Measurements from ENCODE around the gene XPNPEP1.
A peak's percentile ranks its signal among the peaks of the same experiment; 100 is the strongest.
"Not testable (repeated sequence)": the region's sequence is repeated elsewhere in the genome, so short reads cannot be mapped to it uniquely, and the experiment has no call there.

Gene XPNPEP1

DNA sequence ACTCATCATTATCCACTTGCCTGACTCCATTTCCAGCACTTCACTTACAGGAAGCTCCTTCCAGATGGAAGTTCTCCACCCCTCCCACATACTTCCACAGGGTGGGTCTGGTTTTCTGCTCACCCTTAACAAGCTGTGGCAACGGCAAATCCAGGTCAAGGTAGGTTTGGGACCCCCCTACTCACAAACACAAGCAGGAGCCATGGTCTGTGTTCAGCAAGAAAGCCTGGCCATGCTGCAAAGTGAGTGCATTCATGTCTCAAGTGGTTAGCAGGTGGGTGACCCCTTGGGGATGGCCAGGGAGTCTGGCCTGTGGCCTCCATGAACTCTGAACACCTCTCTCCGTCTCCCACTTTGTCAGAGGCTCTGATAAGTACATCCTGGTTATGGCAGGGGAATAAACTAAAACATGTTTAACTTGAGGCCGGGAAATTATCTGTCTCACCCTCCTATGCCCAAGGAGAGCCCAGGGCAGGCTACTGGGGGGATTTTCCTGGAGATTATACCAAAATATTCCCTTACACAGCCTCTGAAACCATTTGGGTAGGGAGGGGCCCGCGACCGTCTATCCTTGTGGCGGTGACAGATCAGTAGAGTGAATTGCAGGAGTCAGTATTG, 844 bp downstream of the XPNPEP1 start:
- DNase-seq = no peak

DNA sequence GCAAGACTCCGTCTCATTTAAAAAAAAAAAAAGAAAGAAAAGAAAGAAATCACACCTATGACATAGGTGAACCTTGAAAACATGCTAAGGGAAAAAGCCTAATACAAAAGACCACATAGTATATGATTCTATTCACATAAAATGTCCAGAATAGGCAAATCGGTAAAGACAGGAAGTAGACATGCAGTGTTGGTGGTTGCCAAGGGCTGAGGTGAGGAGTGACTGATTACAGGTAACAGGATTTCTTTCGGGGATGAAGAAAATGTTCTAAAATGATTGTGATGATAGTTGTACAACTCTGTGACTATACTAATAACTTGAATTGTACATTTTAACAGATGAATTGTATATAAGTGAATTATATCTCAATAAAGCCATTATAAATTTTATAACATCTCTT, 3.3 kb downstream of the XPNPEP1 start:
- no peak for DNase-seq

DNA sequence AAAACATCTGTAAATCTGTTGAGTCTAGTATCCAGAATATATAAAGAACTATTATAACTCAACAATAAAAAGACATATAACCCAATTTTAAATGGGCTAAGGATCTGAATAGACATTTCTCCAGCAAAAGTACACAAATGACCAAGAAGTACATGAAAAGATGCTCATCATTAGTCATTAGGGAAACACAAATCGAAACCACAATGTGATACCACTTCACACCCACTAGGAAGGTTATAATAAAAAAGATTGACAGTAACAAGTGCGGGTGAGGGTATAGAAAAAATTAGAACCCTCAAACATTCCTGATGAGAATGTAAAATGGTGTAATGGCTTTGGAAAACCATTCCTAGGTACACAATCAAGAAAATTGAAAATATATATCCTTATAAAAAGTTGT, 4.1 kb downstream of the XPNPEP1 start:
- DNase-seq = no peak

DNA sequence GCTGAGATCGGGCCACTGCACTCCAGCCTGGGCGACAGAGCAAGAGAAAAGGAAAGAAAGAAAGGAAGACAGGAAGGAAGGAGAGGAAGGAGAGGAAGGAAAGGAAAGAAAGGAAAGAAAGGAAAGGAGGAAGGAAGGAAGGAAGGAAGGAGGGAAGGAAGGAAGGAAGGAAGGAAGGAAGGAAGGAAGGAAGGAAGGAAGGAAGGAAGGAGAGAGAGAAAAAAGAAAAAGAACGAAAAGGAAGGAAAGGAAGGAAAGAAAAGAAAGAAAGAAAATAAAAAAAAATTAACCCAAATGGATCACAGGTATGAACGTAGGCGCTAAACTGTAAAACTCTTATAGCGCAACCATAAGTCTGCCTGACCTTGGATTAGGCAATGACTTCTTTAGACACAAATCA, 4.6 kb downstream of the XPNPEP1 start:
- not testable (repeated sequence) for DNase-seq

DNA sequence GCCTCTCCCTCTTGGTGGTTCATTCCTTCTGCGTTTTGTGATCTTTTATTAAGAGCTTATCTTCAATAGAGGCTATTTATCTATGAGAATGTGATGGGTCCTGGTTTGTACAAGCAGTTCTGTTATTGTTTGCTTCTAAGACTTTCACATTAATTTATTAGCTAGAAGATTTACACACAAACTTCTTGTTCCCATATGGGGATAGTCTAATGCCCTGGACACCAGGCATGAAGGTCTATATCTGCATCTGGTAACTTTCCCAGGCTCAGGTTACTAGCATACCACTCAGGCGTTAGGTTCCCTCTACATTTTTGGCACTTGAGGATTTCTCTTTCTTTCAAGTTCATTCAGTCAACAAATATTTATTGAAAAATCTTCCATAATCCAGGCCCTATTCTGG, 7.7 kb downstream of the XPNPEP1 start:
- no peak for DNase-seq

DNA sequence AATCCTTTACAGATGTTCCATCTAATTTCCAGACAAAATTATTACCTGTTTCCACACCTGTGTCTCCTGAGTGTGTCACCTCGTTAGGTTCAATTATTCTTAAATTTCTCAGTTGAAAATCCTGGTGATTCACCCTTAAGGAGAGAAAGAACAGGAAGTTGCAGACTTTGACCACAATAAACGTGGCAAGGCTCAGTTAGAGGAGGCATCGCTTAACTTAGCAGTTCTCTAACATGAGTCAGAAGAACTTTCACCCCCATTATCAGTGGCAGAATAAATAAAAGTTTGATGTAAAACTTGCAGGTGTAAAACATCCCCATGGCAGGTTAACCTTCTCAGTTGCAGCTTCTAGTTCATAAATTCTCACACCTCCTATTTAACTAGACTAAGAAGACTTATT, 8.3 kb downstream of the XPNPEP1 start:
- no peak for DNase-seq

DNA sequence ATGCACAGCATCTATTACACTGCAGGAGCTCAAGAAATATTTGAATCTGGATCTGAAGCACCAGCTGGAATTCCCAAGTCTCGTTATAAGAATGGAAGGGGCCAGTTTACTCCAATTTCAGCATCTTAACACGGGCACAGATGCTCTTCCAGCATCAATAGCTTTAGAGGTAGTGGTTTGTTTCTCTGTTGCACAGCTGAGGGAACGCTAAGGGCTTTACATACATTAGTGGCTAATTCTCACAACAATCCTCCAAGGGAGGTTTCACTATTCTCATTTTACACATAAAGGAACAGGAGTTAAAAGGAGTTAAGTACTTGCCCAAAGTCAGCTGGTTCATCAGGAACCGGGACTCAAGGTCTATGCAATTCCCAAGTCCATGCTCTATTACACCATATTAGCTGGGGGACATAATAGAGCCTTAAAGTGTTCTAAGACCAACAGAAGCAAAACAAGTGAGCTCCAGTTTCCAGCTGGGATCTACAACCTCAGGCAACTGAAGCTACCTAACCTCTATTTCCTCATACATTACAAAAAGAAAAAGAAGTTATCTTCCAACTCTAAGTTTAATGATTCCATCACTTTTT, 9.9 kb downstream of the XPNPEP1 start:
- no peak for DNase-seq

DNA sequence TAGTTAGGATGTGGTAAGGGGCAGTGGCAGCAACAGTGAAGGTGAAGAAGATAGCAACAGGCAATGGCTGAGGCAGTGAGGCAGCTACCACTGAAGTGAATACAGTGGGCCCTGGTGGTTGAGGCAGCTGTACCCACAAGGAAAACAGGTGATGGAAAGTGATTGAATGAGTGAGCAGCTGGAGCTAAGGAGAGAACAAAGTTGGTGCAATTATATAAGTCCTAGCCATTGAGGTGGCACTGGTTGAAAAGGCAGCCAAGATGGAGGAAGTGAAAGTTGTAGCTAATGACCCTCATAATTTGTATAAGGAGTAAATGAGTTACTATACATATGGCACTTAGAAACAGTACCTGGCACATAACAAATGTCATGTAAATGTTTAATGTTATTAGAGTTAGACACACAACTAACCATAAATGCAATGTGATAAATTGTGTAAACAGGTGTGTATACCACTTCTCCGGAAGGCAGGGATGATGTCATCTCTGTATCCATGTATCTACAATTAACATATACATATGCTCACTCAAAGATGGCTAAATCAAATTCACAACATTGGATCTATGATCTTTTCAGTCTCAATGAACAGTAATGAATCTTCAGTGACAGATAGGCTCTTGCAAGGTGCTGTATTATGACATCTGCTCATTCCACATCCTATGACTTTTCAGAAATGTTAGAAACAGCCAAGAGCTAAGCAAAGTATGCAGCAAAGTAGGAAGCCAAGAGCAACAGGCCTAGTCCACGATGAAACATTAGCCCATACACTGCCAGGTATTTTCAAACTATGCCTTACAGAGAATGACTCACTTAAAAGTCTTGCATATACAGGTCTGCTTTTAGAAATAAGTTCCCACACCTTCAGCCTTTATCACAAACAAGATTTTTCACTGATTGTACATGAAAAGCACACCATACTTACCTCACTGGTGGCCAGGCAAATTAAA, 10.7 kb downstream of the XPNPEP1 start:
- DNase-seq = no peak

DNA sequence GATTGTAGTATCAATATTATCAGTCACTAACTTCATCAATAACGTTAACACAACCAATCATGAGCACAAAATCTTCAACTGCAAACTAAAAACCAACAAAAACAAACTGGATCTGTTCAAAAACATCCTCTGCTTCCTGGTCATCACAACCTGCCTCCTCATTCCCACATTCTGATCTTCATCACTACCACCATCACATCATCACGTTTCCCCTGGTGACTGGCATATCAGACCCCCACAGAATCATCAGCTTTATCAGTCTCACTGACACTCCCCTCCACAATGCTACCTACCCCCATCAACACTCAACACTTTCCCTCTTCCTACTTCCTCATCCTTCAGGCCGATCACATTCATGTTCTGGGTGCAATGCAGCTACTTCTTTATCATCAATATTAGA, 11.4 kb downstream of the XPNPEP1 start:
- no peak for DNase-seq

DNA sequence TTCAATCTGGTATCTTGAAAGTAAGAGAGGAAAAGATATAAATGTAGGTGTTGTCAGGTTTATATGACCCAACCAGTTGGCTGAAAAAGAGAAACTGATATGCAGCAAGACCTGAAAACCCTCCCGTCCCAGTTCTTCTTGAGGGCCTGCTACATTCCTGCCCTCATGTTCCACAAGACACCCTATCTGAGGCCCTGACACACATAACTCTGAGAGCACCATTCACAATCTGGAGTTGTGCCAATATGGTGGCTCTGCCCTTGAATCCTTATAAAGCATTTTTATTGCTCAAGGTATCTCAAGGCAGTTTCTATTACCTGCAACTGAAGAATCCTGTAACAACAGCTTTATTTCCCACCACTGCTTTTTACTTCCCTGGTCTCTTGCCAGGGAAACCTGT, 17.0 kb downstream of the XPNPEP1 start:
- no peak for DNase-seq

DNA sequence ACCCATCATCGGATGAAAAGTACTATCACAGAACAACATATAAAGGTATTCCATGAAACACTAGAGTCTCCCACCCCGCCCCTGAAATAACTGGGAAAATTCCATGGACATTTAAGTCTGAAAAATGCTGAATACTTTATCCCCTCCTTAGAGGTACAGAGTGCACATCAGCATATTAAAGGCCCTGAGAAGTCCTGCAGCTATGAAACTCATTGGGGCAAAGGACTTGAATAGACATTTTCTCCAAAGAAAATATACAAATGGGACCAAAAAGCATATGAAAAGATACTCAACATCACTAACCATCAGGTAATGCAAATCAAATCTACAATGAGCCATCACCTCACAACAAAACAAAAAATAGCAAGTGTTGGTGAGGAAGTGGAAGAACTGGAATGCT, 18.9 kb downstream of the XPNPEP1 start:
- no peak for DNase-seq

DNA sequence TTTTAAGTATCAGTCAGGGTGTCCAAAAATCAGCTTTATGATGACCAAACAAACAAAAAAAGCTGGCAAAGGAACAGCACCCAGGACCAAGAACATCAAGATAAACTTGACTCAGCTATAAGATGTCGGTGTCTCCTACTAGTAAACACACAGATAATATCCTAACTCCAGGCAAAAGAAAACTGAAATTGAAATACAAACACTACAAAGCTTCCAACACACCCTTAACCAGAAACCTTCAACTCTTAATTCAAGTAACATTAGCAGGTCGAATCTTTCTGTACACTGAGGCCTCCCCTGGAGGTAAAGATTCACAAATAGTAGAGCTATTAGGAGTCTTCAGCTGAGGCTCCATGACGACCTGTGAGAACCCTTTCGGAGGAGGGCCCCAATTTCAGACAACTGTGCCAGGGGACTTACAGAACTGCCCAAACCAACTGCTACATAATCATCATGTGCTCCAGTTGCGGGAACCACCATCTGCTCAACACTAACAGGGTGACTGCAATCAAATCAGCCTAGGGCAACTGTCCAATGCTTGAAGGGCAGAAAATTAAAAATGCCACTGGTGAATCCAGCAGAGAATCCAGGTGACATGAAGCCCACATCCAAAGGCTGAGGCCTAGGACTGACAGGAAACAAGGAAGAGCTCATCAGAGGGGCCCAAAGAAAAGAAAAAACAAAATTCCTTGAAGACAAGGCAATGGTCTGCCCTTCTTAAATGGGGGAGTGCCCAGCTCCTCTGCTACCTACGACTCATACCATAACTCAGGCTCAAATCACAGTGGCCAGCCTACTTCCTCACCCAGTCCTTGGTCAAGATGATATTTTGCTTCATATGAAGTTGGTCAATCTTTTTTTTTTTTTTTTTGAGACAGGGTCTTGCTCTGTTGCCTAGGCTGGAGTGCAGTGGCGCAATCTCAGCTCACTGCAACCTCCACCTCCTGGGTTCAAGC, 20.0 kb downstream of the XPNPEP1 start:
- no peak for DNase-seq

DNA sequence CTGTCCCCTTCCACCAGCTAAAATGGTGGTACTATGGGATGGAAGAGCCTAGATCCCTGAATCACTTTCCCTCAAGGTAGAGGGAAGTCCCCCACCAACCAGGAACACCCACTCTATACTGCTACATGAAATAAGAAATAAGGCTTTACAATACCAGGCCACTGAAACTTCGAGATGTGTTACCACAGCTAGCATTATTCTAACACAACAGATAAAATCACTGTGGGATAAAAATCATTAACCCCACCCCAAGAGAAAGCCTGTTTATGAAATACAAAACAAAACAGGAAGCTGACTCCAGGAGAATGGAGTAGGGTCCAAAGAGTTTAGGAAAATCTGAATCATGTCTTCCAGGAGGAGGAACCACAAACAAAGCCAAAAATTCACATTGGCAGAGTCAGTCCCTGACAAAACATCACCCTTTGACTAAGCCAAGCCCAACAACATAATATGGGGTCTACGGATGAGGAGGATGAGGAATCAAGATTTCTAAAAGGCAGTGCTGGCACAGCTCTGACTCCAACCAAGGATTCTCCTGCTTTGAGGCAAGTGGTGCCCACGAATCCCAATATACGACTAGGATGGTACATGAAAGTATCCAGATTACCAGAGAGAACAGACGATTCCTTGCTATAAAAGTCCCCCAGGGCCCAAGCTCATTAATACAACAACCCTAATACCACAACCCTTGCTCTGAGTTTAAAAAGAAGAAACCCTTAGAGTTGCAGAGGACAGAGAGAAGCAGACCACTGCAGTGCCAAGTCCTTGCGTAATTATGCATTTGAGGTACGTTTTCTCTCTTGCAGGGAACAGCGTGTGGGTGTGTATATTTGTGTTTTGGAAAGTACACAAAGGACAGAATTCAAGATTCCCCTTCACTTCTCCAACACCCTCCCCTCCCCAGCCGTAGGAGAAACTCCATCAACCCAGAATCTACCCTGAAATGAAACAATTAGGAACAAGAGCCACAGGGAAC, 23.7 kb downstream of the XPNPEP1 start:
- DNase-seq = no peak

DNA sequence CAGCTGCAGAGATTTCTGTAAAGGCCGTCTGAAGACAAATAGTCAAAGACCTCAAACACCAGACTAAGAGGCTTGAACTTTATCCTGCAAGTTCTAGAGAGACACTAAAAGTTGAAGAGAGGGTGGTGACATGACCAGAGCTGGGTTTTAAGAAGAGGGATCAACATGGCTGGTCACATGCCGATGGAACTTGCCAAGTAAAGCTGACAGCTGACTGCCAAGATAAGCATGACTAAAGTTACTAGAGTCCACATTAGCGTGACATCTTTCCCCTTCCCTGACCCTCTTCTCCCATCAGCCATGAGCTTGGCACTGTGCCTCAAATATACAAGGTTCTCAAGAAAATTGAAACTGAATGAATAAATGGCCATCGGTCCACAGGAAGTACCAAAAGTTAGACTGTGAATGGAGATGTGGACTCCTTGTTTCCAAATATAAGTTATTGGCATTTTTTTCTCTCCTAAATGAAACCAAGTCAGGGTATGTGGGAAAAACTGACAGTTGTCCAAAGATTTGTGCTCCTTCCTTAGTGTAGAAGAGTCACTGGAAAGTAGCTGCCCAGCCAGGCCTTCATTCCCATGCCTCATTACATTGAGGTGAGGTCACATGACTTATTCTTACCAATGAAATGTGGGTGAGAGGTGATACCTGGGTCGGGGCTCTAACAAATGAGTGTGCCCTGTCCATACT, 24.5 kb downstream of the XPNPEP1 start:
- DNase-seq = no peak

DNA sequence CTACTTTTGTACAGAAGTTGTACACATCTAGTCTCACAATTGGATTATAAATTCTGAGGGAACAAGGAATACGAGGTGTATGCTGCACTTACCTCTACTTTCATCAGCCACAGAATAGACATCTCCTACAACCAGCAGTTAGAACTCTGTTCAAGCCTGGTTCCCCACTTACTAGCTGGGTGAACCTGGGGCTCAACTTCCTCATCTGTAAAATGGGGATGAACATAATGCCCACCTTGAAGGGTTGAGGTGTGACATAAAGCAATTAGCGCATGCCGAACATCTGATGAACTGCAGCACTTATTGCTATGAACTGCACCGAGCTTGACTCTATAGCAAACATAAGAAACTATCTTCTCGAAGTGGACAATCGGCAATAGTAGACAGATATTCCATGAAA, 25.3 kb downstream of the XPNPEP1 start:
- DNase-seq = no peak

DNA sequence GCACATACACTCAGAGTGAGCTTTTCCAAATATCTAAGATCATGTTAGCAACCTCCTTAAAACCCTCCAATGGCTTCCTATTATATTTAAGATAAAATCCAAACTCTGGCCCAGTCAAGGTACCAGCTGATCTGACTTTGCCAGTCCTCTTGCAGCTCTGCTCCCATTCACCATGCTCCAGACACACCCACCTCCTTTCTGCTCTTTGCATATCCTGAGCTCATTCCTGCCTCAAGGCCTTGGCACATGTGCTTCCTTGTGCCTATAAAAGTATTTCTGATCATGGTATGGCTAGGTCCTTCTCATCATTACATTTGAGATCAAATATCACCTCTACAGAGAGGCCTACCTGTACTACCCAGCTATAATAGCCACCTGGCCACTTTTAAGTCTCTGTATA, 27.5 kb downstream of the XPNPEP1 start:
- DNase-seq = no peak

DNA sequence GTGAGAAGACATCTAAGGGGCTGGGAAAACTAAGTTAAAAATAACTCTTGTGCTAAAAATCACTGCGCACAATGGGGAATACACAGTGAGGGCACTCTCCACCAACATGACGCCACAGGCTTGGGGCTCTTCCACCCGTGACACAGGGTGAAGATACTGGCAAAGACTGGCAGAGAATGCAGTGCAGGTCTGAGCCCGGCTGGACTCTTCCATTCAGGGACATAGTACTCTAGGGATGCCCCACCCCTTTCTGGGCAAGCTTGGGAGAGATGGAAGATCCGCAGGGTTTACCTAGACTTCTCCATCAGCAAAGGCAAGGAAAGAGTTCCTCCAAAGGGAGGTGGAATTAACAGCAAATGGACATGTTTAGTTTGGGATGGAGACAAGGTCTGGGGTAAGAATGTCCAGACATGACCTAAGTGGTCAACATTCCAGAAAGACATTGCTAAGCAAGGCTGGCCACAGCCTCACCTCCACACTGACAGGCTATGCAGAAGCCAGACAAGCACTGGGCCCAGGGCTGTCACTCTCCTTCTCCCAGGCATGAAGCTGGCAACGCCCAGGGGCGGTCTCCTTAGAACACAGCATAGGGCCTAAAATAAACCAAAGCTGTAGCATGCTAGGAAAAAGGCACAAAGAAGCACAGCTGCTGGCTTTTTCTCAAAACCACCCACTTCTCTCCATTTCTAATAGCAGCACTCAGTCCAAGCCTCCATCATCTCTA, 28.1 kb downstream of the XPNPEP1 start:
- peak; percentile 90 for DNase-seq

DNA sequence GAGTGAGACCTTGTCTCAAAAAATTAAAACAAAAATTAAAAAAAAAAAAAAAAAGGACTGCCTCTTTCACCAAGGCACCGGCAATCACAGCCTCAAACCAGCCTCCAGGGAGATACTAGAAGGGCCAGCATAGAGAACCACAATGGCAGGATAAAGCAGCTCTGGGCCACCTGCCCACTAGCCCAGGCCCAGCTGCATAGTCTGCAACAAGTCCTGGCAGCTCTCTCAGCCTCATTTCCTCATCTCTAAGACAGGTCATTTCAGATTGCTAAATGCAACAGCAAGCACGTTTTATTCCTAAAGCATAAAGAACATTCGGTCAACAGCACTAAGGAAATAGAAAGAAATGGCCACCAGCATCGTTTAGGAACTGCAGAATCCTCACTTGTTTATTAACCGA, 28.8 kb downstream of the XPNPEP1 start:
- no peak for DNase-seq

DNA sequence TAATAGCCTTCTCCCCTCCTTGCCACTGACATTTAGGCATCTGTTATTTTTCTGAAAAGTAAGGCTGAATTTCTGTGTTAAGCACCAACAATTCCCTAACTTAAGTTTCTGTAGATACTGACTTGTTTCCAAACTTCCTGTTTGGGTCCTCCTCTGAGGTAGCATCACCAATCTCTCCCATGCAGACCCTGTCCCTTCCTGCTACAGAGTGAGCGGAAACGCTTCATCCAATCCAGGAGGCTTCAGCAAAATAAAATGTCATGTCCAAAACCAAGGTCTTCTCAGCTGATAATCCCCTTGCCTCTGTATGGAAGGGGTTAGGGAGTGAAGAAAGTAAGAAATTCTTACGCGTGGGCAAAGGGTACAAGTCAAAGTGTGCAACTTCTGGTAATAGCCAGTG, 29.9 kb downstream of the XPNPEP1 start:
- no peak for DNase-seq

DNA sequence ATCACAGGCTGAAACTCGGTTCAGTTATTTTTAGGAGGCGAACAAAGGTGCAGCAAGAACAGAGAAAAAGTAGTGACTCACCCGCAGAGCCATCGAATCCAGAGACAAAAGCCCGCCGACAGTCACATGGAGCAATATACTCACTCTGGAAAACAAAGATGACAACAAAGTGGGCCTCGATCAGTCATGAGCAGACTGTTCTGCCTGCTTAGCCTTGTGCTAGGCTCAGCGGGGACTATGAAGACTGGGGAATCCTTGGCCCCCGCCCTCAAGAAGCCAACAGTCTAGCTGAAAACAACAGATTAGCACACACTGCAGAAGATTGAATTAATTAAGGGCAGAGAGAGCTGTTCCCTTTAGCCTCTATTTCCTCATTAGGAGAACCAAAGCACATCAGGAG, 30.4 kb downstream of the XPNPEP1 start:
- DNase-seq = peak; percentile 79
